Breast epithelium (tissue), 3 donors: ENCODE results near the gene DSG2.

Experiments used
- POLR2A ChIP-seq: fragments of 450-650 bp; IDR thresholded peaks from one replicate; pipeline ENCODE4 v1.6.1; 2016; ENCODE audit warnings: antibody characterized with exemption, mild to moderate bottlenecking, moderate library complexity
- POLR2AphosphoS5 ChIP-seq, 3 donors: sonication (generic); formaldehyde crosslinking; IDR thresholded peaks; one replicate each; pipeline ENCODE4 v1.6.1; 2017; ENCODE audit warnings: antibody characterized with exemption in 3 of 3
- TF ChIP-seq, protein P1 (sequence below), 3 donors: fragments of 450-650 bp; IDR thresholded peaks; one replicate each; pipeline ENCODE4 v1.5.1; 2016 to 2017; ENCODE audit warnings: antibody characterized with exemption in 3 of 3, mild to moderate bottlenecking in 3 of 3, moderate library complexity in 3 of 3

DNA sequence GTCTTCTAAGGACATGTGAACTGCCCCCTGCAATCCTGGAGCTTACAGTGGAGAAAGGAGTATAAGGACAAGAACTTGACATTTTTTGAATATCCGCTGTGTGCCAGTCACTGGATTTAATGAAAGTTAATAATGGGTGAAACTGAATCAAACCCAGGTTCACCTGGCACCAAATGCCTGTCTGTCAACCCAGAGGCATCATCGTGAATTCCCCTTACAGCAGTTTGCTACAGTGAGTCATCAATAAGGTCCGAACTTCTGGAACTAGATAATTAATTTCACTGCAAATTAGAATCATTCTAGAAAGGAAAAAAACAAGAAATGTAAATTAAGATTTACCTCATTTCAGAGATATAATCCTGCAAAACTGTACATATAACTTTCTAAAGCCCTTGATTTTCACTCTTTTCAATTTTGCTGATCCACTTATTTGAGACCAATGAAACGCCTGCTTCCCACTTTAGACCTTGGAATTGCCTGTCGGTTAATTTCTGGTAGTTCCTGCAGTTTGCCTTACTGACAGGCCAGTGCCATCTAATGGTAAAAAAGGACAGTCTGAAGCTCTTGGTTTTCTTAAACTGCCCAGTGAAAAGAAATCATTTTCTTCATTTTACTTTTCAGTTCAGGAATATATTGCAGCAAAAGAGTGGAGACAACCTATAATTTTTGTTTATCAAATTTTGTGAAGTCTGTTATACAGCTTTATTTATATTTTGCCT, 8.2 kb downstream of the DSG2 start:
- TF ChIP-seq POLR2AphosphoS5 (IDR thresholded peaks at IDR 0.05) (no peak), POLR2A (no peak)
- TF ChIP-seq, protein P1, sequence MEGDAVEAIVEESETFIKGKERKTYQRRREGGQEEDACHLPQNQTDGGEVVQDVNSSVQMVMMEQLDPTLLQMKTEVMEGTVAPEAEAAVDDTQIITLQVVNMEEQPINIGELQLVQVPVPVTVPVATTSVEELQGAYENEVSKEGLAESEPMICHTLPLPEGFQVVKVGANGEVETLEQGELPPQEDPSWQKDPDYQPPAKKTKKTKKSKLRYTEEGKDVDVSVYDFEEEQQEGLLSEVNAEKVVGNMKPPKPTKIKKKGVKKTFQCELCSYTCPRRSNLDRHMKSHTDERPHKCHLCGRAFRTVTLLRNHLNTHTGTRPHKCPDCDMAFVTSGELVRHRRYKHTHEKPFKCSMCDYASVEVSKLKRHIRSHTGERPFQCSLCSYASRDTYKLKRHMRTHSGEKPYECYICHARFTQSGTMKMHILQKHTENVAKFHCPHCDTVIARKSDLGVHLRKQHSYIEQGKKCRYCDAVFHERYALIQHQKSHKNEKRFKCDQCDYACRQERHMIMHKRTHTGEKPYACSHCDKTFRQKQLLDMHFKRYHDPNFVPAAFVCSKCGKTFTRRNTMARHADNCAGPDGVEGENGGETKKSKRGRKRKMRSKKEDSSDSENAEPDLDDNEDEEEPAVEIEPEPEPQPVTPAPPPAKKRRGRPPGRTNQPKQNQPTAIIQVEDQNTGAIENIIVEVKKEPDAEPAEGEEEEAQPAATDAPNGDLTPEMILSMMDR (IDR thresholded peaks at IDR 0.05), result peak in 1 of 3 donors; percentile 12
